Caki2 (cell line): ENCODE results near the gene IRF4. TPM values are rescaled to one million over a fixed set of nuclear protein-coding genes. Genes with fewer than 3 reads are reported as not detected.

Experiments used
- DNase-seq: peaks from one replicate; pipeline ENCODE4 v3.0.0-alpha.2; 2015; ENCODE audit warnings: low read depth
- in situ Hi-C: cut with HindIII; loops from 2 replicates; pipeline ENCODE4 v1.10.0; 2016; ENCODE audit warnings: low sequenced_read_pairs, low pct_unique_long_range_greater_than_20kb, mixed read lengths
- total RNA-seq: library from RNA; depleted of rRNA; stranded (reverse); fragments of >200 nt; shearing (Covaris generic); gene quantifications from 2 replicates; pipeline ENCODE4 v1.2.3, GENCODE V29; 2014; ENCODE audit warnings: low replicate concordance

The IRF4 gene
- total RNA-seq, 1 experiment from 2014 or later, result not detected

DNA sequence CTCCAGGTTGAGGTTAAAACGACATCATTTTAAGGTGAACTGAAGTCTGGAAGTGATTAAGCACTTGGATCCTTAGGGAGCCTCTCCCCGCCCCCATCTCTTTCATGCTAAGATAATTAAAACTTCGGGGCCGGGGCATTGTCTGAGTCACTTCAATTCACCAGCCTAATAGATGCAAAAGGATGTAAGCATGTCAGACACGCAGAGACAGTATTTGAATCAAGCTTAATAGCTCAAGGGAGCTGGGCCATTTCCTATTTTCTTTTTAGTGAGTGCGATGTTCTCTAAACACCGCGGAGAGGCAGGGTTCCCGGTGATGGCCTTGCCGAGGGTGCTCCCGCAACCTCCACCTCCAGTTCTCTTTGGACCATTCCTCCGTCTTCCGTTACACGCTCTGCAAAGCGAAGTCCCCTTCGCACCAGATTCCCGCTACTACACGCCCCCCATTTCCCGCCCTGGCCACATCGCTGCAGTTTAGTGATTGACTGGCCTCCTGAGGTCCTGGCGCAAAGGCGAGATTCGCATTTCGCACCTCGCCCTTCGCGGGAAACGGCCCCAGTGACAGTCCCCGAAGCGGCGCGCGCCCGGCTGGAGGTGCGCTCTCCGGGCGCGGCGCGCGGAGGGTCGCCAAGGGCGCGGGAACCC is 516 bp upstream of the IRF4 start:
- DNase-seq, result no peak
- in situ Hi-C loops, result no loop called here

DNA sequence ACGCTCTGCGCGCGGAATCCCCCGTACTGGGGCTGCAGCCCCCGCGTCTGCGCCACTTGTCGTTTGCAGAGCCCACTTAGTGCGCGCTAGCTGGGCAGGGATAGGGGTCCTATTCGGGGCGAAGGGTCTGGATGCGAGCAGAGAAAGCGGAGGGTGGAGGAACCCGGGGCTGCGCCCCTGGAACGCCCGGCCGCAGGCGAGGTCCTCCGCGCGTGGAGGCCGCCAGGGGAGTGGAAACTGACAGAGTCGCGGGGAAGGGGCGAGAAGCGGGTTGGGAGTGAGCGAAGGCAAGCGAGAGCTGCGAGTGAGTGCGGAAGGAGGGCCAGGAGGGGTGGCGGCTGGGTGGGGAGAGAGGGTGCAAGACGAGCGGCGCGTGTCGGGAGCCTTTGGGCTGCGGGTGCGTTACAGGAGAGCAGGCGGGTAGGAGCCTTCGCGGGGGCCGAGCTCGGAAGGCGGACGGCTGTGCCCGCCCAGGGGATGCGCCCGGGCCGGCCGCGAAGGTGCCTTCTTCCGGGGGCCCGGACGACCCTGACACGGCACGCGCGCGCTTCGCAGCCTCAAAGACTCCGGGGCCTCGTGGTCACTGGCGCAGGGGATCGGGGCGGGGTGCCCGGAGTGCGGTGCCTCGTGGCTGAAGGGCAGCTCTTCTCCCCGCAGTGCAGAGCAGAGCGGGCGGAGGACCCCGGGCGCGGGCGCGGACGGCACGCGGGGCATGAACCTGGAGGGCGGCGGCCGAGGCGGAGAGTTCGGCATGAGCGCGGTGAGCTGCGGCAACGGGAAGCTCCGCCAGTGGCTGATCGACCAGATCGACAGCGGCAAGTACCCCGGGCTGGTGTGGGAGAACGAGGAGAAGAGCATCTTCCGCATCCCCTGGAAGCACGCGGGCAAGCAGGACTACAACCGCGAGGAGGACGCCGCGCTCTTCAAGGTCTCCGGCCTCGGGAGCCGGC is 1.2 kb downstream of the IRF4 start:
- in situ Hi-C loops, result no loop called here
- DNase-seq, result no peak

DNA sequence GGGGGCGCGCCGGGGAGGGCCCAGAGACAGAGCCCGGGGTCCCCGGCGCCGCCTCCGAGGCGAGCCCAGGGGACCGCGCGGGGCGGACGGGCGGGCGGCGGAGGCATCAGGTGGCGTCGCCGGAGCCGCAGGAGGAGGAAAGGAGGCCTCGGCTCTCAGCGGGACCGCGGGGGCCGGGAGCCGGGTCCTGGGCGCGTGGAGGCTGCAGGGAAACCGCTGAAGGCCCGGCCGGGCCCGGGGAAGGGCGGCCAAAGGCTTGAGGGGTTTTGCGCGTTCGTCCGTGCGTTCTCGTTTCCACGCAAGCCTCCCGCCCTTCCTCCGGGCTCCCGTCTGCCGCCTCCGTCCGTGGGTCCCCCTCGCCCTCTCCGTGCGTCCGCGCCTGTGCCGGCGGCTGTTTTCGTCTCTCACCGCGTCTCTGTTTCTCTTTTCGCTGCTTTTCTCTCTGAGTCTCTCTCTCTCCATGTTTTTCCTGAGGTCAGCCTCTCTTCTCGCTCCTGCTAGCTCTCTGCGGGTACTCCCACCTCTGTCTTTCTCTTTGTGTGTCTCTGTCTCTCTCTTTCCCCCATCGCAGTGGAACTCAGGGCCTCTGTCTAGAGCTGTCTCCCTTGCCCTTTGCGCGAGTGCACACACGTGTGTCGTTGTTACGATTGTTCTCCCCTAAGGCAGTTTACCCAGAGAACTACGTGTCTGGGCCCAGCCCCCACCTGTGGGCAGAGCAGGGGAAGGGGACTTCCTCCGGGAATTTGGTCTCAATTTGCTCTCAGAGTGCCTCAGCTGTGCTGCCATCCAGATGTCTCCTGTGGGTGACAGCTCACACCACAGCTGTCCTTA is 2.1 kb downstream of the IRF4 start:
- DNase-seq, result no peak
- in situ Hi-C loops, result no loop called here

GRCh38 chr6:394641-395289 is 3.2 kb downstream of the IRF4 start:
- DNase-seq, result no peak
- in situ Hi-C loops, result no loop called here

- in situ Hi-C loops, result no loop called here
Measured at GRCh38 chr6:395432-396125, 4.0 kb downstream of the IRF4 start.

GRCh38 chr6:396126-396520 is 4.6 kb downstream of the IRF4 start:
- in situ Hi-C loops, result no loop called here

More at GRCh38 chr6:395432-396125, 4.0 kb downstream of the IRF4 start:
- no peak for DNase-seq

DNA sequence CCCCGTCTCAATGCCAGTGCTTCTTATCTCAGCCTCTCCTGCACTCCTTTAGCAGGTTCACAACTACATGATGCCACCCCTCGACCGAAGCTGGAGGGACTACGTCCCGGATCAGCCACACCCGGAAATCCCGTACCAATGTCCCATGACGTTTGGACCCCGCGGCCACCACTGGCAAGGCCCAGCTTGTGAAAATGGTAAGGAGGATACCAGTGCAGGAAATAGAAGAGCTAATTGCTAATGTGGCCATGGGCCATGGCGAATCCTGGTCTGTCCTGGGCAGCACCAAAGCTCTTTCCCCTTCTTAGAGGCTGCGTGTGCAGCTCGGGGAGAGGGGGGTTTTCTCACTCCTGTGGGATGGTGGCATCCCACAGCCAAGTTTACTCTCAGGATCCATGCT is 5.5 kb downstream of the IRF4 start:
- in situ Hi-C loops, result no loop called here
- no peak for DNase-seq

More at GRCh38 chr6:396126-396520, 4.6 kb downstream of the IRF4 start:
- no peak for DNase-seq

DNA sequence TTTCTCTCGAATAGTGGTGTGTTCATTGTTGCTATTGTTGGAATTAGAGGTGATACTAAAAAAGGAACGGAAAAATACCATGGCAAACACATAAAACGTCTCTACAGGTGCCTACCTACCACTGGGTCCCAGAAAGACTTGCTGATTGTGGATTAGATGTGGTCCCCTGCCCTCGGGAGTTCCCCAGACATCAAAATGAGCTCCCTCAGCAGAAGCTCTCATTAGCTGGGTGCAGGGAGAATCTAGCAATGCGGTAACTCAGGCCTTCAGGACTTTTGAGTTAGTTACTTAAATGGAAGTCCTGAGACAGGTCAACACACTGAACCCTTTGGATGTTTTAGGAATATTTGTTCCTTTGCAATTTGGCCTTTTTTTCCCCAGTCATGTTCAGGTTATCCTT is 6.1 kb downstream of the IRF4 start:
- in situ Hi-C loops, result no loop called here
- no peak for DNase-seq

- no peak for DNase-seq
- in situ Hi-C loops, result no loop called here
Measured at GRCh38 chr6:398065-398464, 6.5 kb downstream of the IRF4 start.

- in situ Hi-C loops, result no loop called here
- DNase-seq, result no peak
Measured at GRCh38 chr6:398558-399078, 7.1 kb downstream of the IRF4 start.

- DNase-seq, result no peak
- in situ Hi-C loops, result no loop called here
Measured at GRCh38 chr6:399785-400534, 8.4 kb downstream of the IRF4 start.

DNA sequence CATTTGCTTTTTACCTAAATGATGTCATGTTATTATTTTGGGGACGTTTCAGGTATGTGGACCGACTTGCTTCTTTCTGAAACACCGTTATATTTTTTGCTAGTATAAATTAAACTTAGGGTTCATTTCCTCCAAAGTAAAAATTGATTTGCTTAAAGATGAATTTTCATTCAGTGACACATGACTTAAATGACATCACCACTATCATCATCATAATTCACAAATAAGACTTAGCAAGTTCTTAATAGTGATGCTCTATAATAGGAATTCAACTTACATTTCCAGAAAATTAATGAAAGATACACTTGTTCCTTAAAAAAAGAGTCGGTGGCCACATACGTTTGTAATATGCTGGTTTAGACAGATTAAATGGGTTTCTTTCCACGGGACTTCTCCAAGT is 9.3 kb downstream of the IRF4 start:
- no peak for DNase-seq
- in situ Hi-C loops, result no loop called here

- DNase-seq, result no peak
- in situ Hi-C loops, result no loop called here
Measured at GRCh38 chr6:401239-401993, 9.9 kb downstream of the IRF4 start.

GRCh38 chr6:401994-402640 is 10.6 kb downstream of the IRF4 start:
- no peak for DNase-seq
- in situ Hi-C loops, result no loop called here

DNA sequence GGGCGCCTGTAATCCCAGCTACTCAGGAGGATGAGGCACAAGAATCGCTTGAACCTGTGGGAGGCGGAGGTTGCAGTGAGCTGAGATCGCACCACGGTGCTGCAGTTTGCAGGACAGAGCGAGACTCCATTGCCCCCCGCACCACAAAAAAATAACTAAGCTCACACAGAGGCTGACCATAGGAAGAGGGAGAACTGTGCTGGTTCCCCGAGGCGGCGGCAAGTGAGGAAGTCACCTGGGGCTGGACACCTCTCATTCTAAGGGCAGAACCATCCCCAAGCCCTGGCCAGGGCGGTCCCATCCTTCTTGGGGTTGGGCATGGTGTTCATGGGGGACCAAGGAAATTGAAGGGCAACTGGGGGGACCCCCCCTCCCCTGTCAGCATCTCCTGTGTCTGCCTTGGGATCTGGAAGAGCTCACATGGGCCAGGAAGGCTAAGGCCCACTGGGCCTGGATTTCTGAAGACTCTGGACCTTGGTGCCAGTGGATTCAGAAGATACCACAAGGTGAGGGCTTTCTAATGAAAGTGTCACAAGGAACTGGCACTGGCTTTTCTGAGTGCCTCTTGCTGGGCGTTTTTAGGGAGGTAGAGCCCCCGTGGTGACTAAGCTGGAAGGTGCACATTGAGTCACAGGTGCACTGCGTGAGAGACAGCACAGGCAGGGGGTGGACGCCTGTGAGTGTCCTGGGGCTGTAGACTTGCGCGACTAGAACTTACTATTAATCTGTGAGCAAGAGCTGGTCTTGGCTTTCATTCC is 11.5 kb downstream of the IRF4 start:
- in situ Hi-C loops, result no loop called here
- no peak for DNase-seq
